ENCODE data around the gene NDRG4. TPM values are rescaled to one million over a fixed set of nuclear protein-coding genes. Genes with fewer than 3 reads are reported as not detected.

NDRG4 gene
- total RNA-seq, 1 donor from 2014 or later: 58.9 TPM

DNA sequence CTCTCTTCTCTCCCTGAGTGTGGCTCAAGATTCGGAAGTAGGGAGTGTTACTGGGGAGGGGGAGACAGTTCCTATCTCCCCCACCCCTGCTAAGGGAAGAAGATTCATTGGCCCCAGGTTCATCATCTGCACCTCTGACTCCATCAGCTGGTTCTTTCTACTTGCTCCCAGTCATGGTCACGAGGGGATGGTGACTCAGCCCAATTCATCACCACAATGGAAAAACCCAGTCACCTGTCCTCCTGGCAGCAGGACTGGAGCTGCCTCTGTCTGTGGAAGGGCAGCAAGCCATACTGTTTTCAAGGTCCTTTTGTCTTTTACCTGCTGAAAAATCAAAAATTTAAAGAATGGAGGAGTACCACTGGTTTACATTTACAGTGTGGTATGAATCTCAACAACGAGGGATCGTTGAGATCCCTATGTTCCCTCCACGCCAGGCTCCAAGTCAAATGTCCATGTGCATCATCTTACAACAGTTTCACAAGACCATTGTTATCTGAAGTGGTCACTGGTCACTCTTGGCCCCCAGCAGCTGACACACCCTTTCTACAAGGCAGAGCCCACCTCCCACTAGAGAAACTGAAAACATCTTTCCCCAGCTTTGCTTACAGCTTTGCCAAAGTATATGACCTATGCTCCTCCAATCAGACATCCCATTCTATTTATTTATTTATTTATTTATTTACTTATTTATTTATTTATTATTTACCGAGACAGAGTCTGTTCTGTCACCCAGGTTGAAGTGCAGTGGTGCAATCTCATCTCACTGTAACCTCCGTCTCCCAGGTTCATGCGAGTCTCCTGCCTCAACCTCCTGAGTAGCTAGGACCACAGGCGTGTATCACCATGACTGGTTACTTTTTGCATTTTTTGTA, 40.4 kb upstream of the NDRG4 start:
- no peak for DNase-seq (ENCODE audit: low read depth, low spot score)
- H3K27ac Mint-ChIP-seq (ENCODE audit: unreplicated experiment): no peak overlapping the region
- H3K4me3 Mint-ChIP-seq: no peak overlapping the region
- no peaks in the 10 kb centered on the region for H3K9me3 Mint-ChIP-seq
- peaks cover 42% of the 10 kb centered on the region for H3K27me3 Mint-ChIP-seq (ENCODE audit: low read depth)
- H3K4me1 Mint-ChIP-seq: peaks cover 20% of the 10 kb centered on the region
- H3K36me3 Mint-ChIP-seq (ENCODE audit: low read depth): no peaks in the 10 kb centered on the region
- TF ChIP-seq CTCF (conservative IDR thresholded peaks at IDR 0.05): no peak

GRCh38 chr16:58460219-58460610, 39.7 kb upstream of the NDRG4 start:
- TF ChIP-seq CTCF (conservative IDR thresholded peaks at IDR 0.05): no peak
- DNase-seq (ENCODE audit: low read depth, low spot score): no peak
- H3K4me1 Mint-ChIP-seq: peaks cover 20% of the 10 kb centered on the region
- peaks cover 49% of the 10 kb centered on the region for H3K27me3 Mint-ChIP-seq (ENCODE audit: low read depth)
- H3K4me3 Mint-ChIP-seq: no peak overlapping the region
- H3K36me3 Mint-ChIP-seq (ENCODE audit: low read depth): no peaks in the 10 kb centered on the region
- H3K9me3 Mint-ChIP-seq: no peaks in the 10 kb centered on the region
- no peak overlapping the region for H3K27ac Mint-ChIP-seq (ENCODE audit: unreplicated experiment)

GRCh38 chr16:58461056-58461455, 38.9 kb upstream of the NDRG4 start:
- Mint-ChIP-seq H3K4me1 (peaks cover 15% of the 10 kb centered on the region), H3K27ac (ENCODE audit: unreplicated experiment) (no peak overlapping the region), H3K36me3 (ENCODE audit: low read depth) (no peaks in the 10 kb centered on the region), H3K9me3 (no peaks in the 10 kb centered on the region), H3K4me3 (peak overlapping the region; percentile 69), H3K27me3 (ENCODE audit: low read depth) (peaks cover 57% of the 10 kb centered on the region)
- no peak for TF ChIP-seq CTCF (conservative IDR thresholded peaks at IDR 0.05)
- no peak for DNase-seq (ENCODE audit: low read depth, low spot score)

DNA sequence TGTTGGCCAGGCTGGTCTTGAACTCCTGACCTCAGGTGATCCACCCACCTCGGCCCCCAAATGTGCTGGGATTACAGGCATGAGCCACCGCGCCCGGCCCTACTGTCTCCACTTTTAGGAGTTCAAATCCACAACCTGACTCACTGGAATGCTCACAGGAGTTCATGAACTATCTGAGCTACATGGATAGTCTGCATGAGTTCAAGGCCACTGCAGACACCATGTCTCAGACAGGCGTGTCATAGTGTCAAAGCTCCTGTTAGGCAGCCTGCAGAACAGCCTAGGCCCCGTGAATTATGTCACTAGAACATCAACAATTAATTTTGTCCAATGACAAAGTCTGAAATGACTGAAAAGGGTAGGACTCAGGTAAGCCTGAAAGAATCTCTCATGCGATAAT, 38.3 kb upstream of the NDRG4 start:
- H3K9me3 Mint-ChIP-seq: no peaks in the 10 kb centered on the region
- peak overlapping the region; percentile 41 for H3K4me3 Mint-ChIP-seq
- no peaks in the 10 kb centered on the region for H3K36me3 Mint-ChIP-seq (ENCODE audit: low read depth)
- peaks cover 9% of the 10 kb centered on the region for H3K4me1 Mint-ChIP-seq
- no peak for DNase-seq (ENCODE audit: low read depth, low spot score)
- peaks cover 63% of the 10 kb centered on the region for H3K27me3 Mint-ChIP-seq (ENCODE audit: low read depth)
- no peak for TF ChIP-seq CTCF (conservative IDR thresholded peaks at IDR 0.05)
- H3K27ac Mint-ChIP-seq (ENCODE audit: unreplicated experiment): no peak overlapping the region

- no peak for DNase-seq (ENCODE audit: low read depth, low spot score)
- no peak for TF ChIP-seq CTCF (conservative IDR thresholded peaks at IDR 0.05)
- H3K27ac Mint-ChIP-seq (ENCODE audit: unreplicated experiment): no peak overlapping the region
- H3K36me3 Mint-ChIP-seq (ENCODE audit: low read depth): no peaks in the 10 kb centered on the region
- H3K27me3 Mint-ChIP-seq (ENCODE audit: low read depth): peaks cover 67% of the 10 kb centered on the region
- H3K4me3 Mint-ChIP-seq: peak overlapping the region; percentile 85
- no peaks in the 10 kb centered on the region for H3K9me3 Mint-ChIP-seq
- peaks cover 8% of the 10 kb centered on the region for H3K4me1 Mint-ChIP-seq
Observed at GRCh38 chr16:58462089-58462488, 37.9 kb upstream of the NDRG4 start.
